Testis (tissue), 2 donors: ENCODE data around the gene MAPK8IP3.

ENCODE experiments used
- POLR2A ChIP-seq: fragments of 450-650 bp; IDR thresholded peaks from one replicate; pipeline ENCODE4 v1.6.1; 2017; ENCODE audit warnings: antibody characterized with exemption, mild to moderate bottlenecking, moderate library complexity
- TF ChIP-seq, protein P1 (sequence below), 3 experiments: fragments of 450-650 bp in 2 of 3; fragments of 200-600 bp in 1 of 3; sonication (generic) in 1 of 3; IDR thresholded peaks; one replicate each; pipeline ENCODE4 v1.5.1; 2016 to 2019; ENCODE audit warnings: antibody characterized with exemption in 3 of 3, mild to moderate bottlenecking in 2 of 3, moderate library complexity in 1 of 3

GRCh38 chr16:1792836-1793577 is 87.0 kb downstream of the MAPK8IP3 start:
- TF ChIP-seq, protein P1, sequence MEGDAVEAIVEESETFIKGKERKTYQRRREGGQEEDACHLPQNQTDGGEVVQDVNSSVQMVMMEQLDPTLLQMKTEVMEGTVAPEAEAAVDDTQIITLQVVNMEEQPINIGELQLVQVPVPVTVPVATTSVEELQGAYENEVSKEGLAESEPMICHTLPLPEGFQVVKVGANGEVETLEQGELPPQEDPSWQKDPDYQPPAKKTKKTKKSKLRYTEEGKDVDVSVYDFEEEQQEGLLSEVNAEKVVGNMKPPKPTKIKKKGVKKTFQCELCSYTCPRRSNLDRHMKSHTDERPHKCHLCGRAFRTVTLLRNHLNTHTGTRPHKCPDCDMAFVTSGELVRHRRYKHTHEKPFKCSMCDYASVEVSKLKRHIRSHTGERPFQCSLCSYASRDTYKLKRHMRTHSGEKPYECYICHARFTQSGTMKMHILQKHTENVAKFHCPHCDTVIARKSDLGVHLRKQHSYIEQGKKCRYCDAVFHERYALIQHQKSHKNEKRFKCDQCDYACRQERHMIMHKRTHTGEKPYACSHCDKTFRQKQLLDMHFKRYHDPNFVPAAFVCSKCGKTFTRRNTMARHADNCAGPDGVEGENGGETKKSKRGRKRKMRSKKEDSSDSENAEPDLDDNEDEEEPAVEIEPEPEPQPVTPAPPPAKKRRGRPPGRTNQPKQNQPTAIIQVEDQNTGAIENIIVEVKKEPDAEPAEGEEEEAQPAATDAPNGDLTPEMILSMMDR (IDR thresholded peaks at IDR 0.05), result no peak
- no peak for TF ChIP-seq POLR2A
